Measurements from ENCODE around the gene PLAC8.
"Not testable (repeated sequence)": the region's sequence is repeated elsewhere in the genome, so short reads cannot be mapped to it uniquely, and the experiment has no call there.

The PLAC8 gene

GRCh38 chr4:83114576-83114975, at the start of gene PLAC8:
TSS of gene PLAC8 (minus strand) at chr4:83114729. CDS start at chr4:83107921, 6,808 bp downstream.
- H3K4me3 ChIP-seq (ENCODE audit: low read depth, low read length) = peak within 1 kb of the TSS; percentile 49
- no peak for TF ChIP-seq CTCF (IDR thresholded peaks at IDR 0.05; ENCODE audit: borderline replicate concordance, insufficient read depth, low read depth, low read length)

- no peak overlapping the region for H3K4me3 ChIP-seq (ENCODE audit: low read depth, low read length)
These were observed 38.9 kb upstream of the PLAC8 start for GRCh38 chr4:83153417-83153816.

GRCh38 chr4:83152746-83153145, 38.2 kb upstream of the PLAC8 start:
- no peak for TF ChIP-seq CTCF (IDR thresholded peaks at IDR 0.05; ENCODE audit: borderline replicate concordance, insufficient read depth, low read depth, low read length)
- H3K4me3 ChIP-seq (ENCODE audit: low read depth, low read length) = no peak overlapping the region

More at GRCh38 chr4:83153417-83153816, 38.9 kb upstream of the PLAC8 start:
- TF ChIP-seq CTCF (IDR thresholded peaks at IDR 0.05; ENCODE audit: borderline replicate concordance, insufficient read depth, low read depth, low read length) = no peak

- H3K4me3 ChIP-seq (ENCODE audit: low read depth, low read length) = no peak overlapping the region
- no peak for TF ChIP-seq CTCF (IDR thresholded peaks at IDR 0.05; ENCODE audit: borderline replicate concordance, insufficient read depth, low read depth, low read length)
These were observed 37.1 kb upstream of the PLAC8 start for GRCh38 chr4:83151651-83152050.

GRCh38 chr4:83150653-83151330, 36.3 kb upstream of the PLAC8 start:
- no peak for TF ChIP-seq CTCF (IDR thresholded peaks at IDR 0.05; ENCODE audit: borderline replicate concordance, insufficient read depth, low read depth, low read length)
- H3K4me3 ChIP-seq (ENCODE audit: low read depth, low read length) = no peak overlapping the region

- no peak for TF ChIP-seq CTCF (IDR thresholded peaks at IDR 0.05; ENCODE audit: borderline replicate concordance, insufficient read depth, low read depth, low read length)
- H3K4me3 ChIP-seq (ENCODE audit: low read depth, low read length) = no peak overlapping the region
These were observed 35.5 kb upstream of the PLAC8 start for GRCh38 chr4:83149865-83150652.

- H3K4me3 ChIP-seq (ENCODE audit: low read depth, low read length) = no peak overlapping the region
- TF ChIP-seq CTCF (IDR thresholded peaks at IDR 0.05; ENCODE audit: borderline replicate concordance, insufficient read depth, low read depth, low read length) = no peak
These were observed 32.3 kb upstream of the PLAC8 start for GRCh38 chr4:83146841-83147240.

GRCh38 chr4:83145776-83146175, 31.2 kb upstream of the PLAC8 start:
- not testable (repeated sequence) for H3K4me3 ChIP-seq (ENCODE audit: low read depth, low read length)
